Thymus (tissue), 11 donors: ENCODE results near the gene CACNG4. TPM values are rescaled to one million over a fixed set of nuclear protein-coding genes. Genes with fewer than 3 reads are reported as not detected.

Experiments
- DNase-seq, 9 donors: peaks; one replicate each; pipeline ENCODE4 v3.0.0-alpha.2; 2013; ENCODE audit warnings: low spot score in 9 of 9, low read depth in 6 of 9, missing footprints in 1 of 9
- H3K27ac ChIP-seq, 2 donors: one replicate each; pipeline ENCODE4 v1.5.1; 2013; ENCODE audit warnings: control low read depth in 1 of 2, low read depth in 1 of 2, low read length in 1 of 2, mild to moderate bottlenecking in 1 of 2, moderate library complexity in 1 of 2
- H3K27me3 ChIP-seq, 2 donors: one replicate each; pipeline ENCODE4 v1.5.1; 2013; ENCODE audit warnings: low read length in 1 of 2; ENCODE audit not compliant: control insufficient read depth in 2 of 2, insufficient read depth in 1 of 2
- H3K36me3 ChIP-seq, 2 donors: one replicate each; pipeline ENCODE4 v1.5.1; 2013; ENCODE audit warnings: low read length in 1 of 2, mild to moderate bottlenecking in 1 of 2, moderate library complexity in 1 of 2; ENCODE audit not compliant: control insufficient read depth in 2 of 2, insufficient read depth in 2 of 2
- H3K4me1 ChIP-seq, 2 donors: one replicate each; pipeline ENCODE4 v1.5.1; 2013; ENCODE audit warnings: low read length in 2 of 2; ENCODE audit not compliant: control insufficient read depth in 2 of 2, insufficient read depth in 2 of 2
- H3K4me3 ChIP-seq, 2 donors: one replicate each; pipeline ENCODE4 v1.5.1; 2013; ENCODE audit warnings: low read length in 2 of 2, control low read depth in 1 of 2, mild to moderate bottlenecking in 1 of 2
- H3K9me3 ChIP-seq, 2 donors: one replicate each; pipeline ENCODE4 v1.5.1; 2013; ENCODE audit warnings: low read length in 1 of 2, mild to moderate bottlenecking in 1 of 2; ENCODE audit not compliant: control insufficient read depth in 2 of 2, insufficient read depth in 1 of 2
- WGBS: extraction: QIAGEN DNeasy Blood & Tissue Kit; methylation state at CpG from one replicate; pipeline ENCODE4 v1.1.7; 2013; 5-methylcytosine and 5-hydroxymethylcytosine counted together
- polyA plus RNA-seq: library from polyadenylated mRNA; stranded (reverse); fragments of 200-250 nt; gene quantifications from one replicate; pipeline ENCODE4 v1.2.3, GENCODE V29; 2013
- total RNA-seq: library from RNA; stranded (reverse); fragments of 120-200 nt; gene quantifications from one replicate; pipeline ENCODE4 v1.2.4, GENCODE V29; 2013
- donor health status: healthy.

The CACNG4 gene
- total and polyA plus RNA-seq, 2 donors = 0.07 to 0.09 TPM

DNA sequence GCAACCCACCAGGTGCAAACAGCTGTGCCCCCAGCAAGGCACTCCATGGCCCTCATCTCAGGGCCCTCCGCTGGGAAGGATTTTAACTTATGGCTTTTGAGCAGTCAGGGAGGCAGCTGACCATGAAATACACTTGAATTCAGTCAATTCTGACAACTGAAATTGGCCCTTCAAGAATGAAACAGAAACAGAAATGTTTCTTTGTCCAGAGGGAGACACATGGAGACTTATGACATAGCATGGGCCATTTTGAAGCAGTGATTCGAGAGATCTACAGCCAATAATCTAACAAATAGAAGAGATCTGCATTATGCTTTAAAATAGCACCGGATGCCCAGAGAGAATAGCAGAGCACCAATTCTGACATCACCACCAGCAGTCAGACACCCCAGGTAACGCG, 87.3 kb downstream of the CACNG4 start:
- DNase-seq = no peak
- H3K9me3 ChIP-seq = peaks cover 0 to 5% of the 10 kb centered on the region in 2 donors
- no peak overlapping the region for H3K27ac ChIP-seq
- H3K4me1 ChIP-seq = no peaks in the 10 kb centered on the region
- WGBS = 97% methylated on average over 5 of the region's 5 CpGs
- no peaks in the 10 kb centered on the region for H3K36me3 ChIP-seq
- no peak overlapping the region for H3K4me3 ChIP-seq
- H3K27me3 ChIP-seq = no peaks in the 10 kb centered on the region

- DNase-seq = no peak
- Histone ChIP-seq H3K4me1 (no peaks in the 10 kb centered on the region), H3K4me3 (no peak overlapping the region), H3K27ac (no peak overlapping the region), H3K36me3 (no peaks in the 10 kb centered on the region), H3K9me3 (peaks cover 0 to 3% of the 10 kb centered on the region in 2 donors), H3K27me3 (no peaks in the 10 kb centered on the region)
- WGBS = 97% methylated on average over 9 of the region's 9 CpGs
Observed at GRCh38 chr17:67052720-67053437, 88.4 kb downstream of the CACNG4 start.

DNA sequence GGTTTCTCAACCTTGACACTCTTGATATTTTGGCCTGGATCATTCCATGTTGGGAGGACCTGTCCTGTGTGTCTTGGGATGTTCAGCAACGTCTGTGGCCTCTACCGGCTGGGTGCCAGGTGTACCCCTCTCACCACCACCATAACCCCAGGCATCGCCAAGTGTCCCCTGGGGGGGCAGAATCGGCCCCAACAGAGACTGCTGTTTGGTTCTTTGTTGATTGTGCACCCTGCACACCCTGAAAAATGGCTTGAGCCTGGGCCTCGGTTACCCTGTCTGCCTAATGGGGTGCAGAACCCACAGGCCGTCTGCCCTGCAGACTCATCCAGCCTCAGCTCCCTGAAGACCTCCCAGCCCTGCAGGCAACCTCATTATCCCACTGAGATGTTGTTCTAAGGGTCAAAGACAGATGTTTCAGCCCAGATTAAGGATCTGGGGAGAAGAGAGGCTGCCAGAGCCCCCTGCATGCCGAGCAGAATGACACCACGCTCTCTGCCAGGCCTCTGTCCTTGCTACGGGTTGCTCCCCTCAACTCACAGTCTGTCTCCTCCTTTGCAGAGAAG, 89.0 kb downstream of the CACNG4 start:
- Histone ChIP-seq H3K4me3 (no peak overlapping the region), H3K27me3 (no peaks in the 10 kb centered on the region), H3K4me1 (no peaks in the 10 kb centered on the region), H3K27ac (no peak overlapping the region), H3K9me3 (no peaks in the 10 kb centered on the region), H3K36me3 (no peaks in the 10 kb centered on the region)
- 96% methylated on average over 9 of the region's 9 CpGs for WGBS
- DNase-seq = no peak

GRCh38 chr17:67054011-67054591, 89.6 kb downstream of the CACNG4 start:
- 93% methylated on average over 19 of the region's 19 CpGs for WGBS
- Histone ChIP-seq H3K4me3 (no peak overlapping the region), H3K4me1 (no peaks in the 10 kb centered on the region), H3K9me3 (no peaks in the 10 kb centered on the region), H3K27me3 (no peaks in the 10 kb centered on the region), H3K36me3 (no peaks in the 10 kb centered on the region), H3K27ac (no peak overlapping the region)
- DNase-seq = no peak

DNA sequence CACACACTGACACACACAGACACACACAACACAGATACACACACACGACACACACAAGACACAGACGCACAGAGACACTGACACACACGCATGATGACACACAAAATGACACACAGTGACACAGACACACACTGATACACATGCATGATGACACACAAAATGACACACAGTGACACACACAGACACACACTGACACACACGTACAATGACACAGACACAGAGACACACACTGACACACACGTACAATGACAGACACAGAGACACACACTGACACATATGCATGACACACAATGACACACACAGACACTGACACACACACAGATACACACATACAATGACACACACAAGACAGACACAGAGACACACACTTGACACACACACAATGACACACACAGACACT, 90.1 kb downstream of the CACNG4 start:
- Histone ChIP-seq H3K9me3 (no peaks in the 10 kb centered on the region), H3K36me3 (no peaks in the 10 kb centered on the region), H3K4me3 (no peak overlapping the region), H3K27me3 (no peaks in the 10 kb centered on the region), H3K27ac (no peak overlapping the region), H3K4me1 (no peaks in the 10 kb centered on the region)
- 86% methylated on average over 5 of the region's 5 CpGs for WGBS
- DNase-seq = no peak

- WGBS = 97% methylated on average over 19 of the region's 19 CpGs
- no peaks in the 10 kb centered on the region for H3K27me3 ChIP-seq
- no peaks in the 10 kb centered on the region for H3K4me1 ChIP-seq
- no peak for DNase-seq
- H3K36me3 ChIP-seq = no peaks in the 10 kb centered on the region
- H3K9me3 ChIP-seq = no peaks in the 10 kb centered on the region
- H3K4me3 ChIP-seq = no peak overlapping the region
- no peak overlapping the region for H3K27ac ChIP-seq
Observed at GRCh38 chr17:67055041-67055443, 90.5 kb downstream of the CACNG4 start.

- Histone ChIP-seq H3K4me3 (no peak overlapping the region), H3K27ac (no peak overlapping the region), H3K36me3 (no peaks in the 10 kb centered on the region), H3K4me1 (no peaks in the 10 kb centered on the region), H3K27me3 (no peaks in the 10 kb centered on the region), H3K9me3 (no peaks in the 10 kb centered on the region)
- no peak for DNase-seq
- WGBS = 93% methylated on average over 29 of the region's 29 CpGs
Observed at GRCh38 chr17:67055811-67056745, 91.6 kb downstream of the CACNG4 start.

GRCh38 chr17:67056746-67057490, 92.4 kb downstream of the CACNG4 start:
- DNase-seq = no peak
- H3K36me3 ChIP-seq = no peaks in the 10 kb centered on the region
- WGBS = 96% methylated on average over 18 of the region's 18 CpGs

More at GRCh38 chr17:67056746-67057490, 92.4 kb downstream of the CACNG4 start:
- Histone ChIP-seq H3K9me3 (no peaks in the 10 kb centered on the region), H3K4me1 (no peaks in the 10 kb centered on the region), H3K27ac (no peak overlapping the region), H3K4me3 (no peak overlapping the region), H3K27me3 (no peaks in the 10 kb centered on the region)
